ENCODE data around the gene NXF1.

NXF1 gene

GRCh38 chr11:62801071-62801470, 4.2 kb downstream of the NXF1 start:
- no peak overlapping the region for H3K9ac ChIP-seq
- TF ChIP-seq CTCF (conservative IDR thresholded peaks at IDR 0.05; ENCODE audit: low read depth, low read length) = no peak
- peaks cover 6% of the 10 kb centered on the region for H4K20me1 ChIP-seq (ENCODE audit: insufficient read depth)
- no peaks in the 10 kb centered on the region for H3K36me3 ChIP-seq (ENCODE audit: insufficient read depth)
- H3K27ac ChIP-seq = no peak overlapping the region
- peaks cover 13% of the 10 kb centered on the region for H3K4me1 ChIP-seq (ENCODE audit: low read depth, poor library complexity, severe bottlenecking)
- peaks cover 20% of the 10 kb centered on the region for H3K79me2 ChIP-seq (ENCODE audit: insufficient read depth, low read depth)
- no peak overlapping the region for H3K4me2 ChIP-seq
- H3K4me3 ChIP-seq (IDR thresholded peaks at IDR 0.05; ENCODE audit: insufficient read depth, low read depth, low read length) = no peak overlapping the region
- no peak overlapping the region for H2AFZ ChIP-seq (ENCODE audit: low read depth)
- no peaks in the 10 kb centered on the region for H3K27me3 ChIP-seq (ENCODE audit: insufficient read depth, low read depth)

GRCh38 chr11:62799486-62799885, 5.8 kb downstream of the NXF1 start:
- Histone ChIP-seq H4K20me1 (ENCODE audit: insufficient read depth) (peaks cover 6% of the 10 kb centered on the region), H3K4me1 (ENCODE audit: low read depth, poor library complexity, severe bottlenecking) (peaks cover 13% of the 10 kb centered on the region), H3K36me3 (ENCODE audit: insufficient read depth) (no peaks in the 10 kb centered on the region; the same call in 1 of the 2 replicates), H3K27me3 (ENCODE audit: insufficient read depth, low read depth) (no peaks in the 10 kb centered on the region), H2AFZ (ENCODE audit: low read depth) (no peak overlapping the region), H3K79me2 (ENCODE audit: insufficient read depth, low read depth) (peaks cover 13% of the 10 kb centered on the region), H3K4me3 (IDR thresholded peaks at IDR 0.05; ENCODE audit: insufficient read depth, low read depth, low read length) (no peak overlapping the region), H3K27ac (no peak overlapping the region), H3K9ac (no peak overlapping the region), H3K4me2 (no peak overlapping the region)
- TF ChIP-seq CTCF (conservative IDR thresholded peaks at IDR 0.05; ENCODE audit: low read depth, low read length) = no peak

GRCh38 chr11:62796281-62796680, 9.0 kb downstream of the NXF1 start:
- H2AFZ ChIP-seq (ENCODE audit: low read depth) = no peak overlapping the region
- no peak overlapping the region for H3K9ac ChIP-seq

GRCh38 chr11:62794201-62794775, 11.0 kb downstream of the NXF1 start:
- no peak for TF ChIP-seq CTCF (conservative IDR thresholded peaks at IDR 0.05; ENCODE audit: low read depth, low read length)
- no peak overlapping the region for H3K4me3 ChIP-seq (IDR thresholded peaks at IDR 0.05; ENCODE audit: insufficient read depth, low read depth, low read length)
- no peaks in the 10 kb centered on the region; the same call in 1 of the 2 replicates for H3K36me3 ChIP-seq (ENCODE audit: insufficient read depth)
- no peaks in the 10 kb centered on the region for H3K27me3 ChIP-seq (ENCODE audit: insufficient read depth, low read depth)
- H3K27ac ChIP-seq = no peak overlapping the region
- no peak overlapping the region for H3K4me2 ChIP-seq
- H4K20me1 ChIP-seq (ENCODE audit: insufficient read depth) = no peaks in the 10 kb centered on the region
- peaks cover 23% of the 10 kb centered on the region; the same call in 1 of the 2 replicates for H3K79me2 ChIP-seq (ENCODE audit: insufficient read depth, low read depth)
- H3K9ac ChIP-seq = no peak overlapping the region
- H2AFZ ChIP-seq (ENCODE audit: low read depth) = no peak overlapping the region
- peaks cover 15% of the 10 kb centered on the region for H3K4me1 ChIP-seq (ENCODE audit: low read depth, poor library complexity, severe bottlenecking)

More at GRCh38 chr11:62796281-62796680, 9.0 kb downstream of the NXF1 start:
- TF ChIP-seq CTCF (conservative IDR thresholded peaks at IDR 0.05; ENCODE audit: low read depth, low read length) = no peak
- no peaks in the 10 kb centered on the region for H4K20me1 ChIP-seq (ENCODE audit: insufficient read depth)
- no peaks in the 10 kb centered on the region; the same call in 1 of the 2 replicates for H3K36me3 ChIP-seq (ENCODE audit: insufficient read depth)
- no peak overlapping the region for H3K4me2 ChIP-seq
- no peak overlapping the region for H3K27ac ChIP-seq
- H3K4me1 ChIP-seq (ENCODE audit: low read depth, poor library complexity, severe bottlenecking) = peaks cover 4% of the 10 kb centered on the region
- H3K79me2 ChIP-seq (ENCODE audit: insufficient read depth, low read depth) = peaks cover 3% of the 10 kb centered on the region; the same call in 1 of the 2 replicates
- no peaks in the 10 kb centered on the region for H3K27me3 ChIP-seq (ENCODE audit: insufficient read depth, low read depth)
- H3K4me3 ChIP-seq (IDR thresholded peaks at IDR 0.05; ENCODE audit: insufficient read depth, low read depth, low read length) = no peak overlapping the region

All from KMS-11 (cell line).